HepG2 (cell line): Measurements from ENCODE around the gene SH3PXD2A. TPM values are rescaled to one million over a fixed set of nuclear protein-coding genes. Genes with fewer than 3 reads are reported as not detected.
"Not testable (repeated sequence)": the region's sequence is repeated elsewhere in the genome, so short reads cannot be mapped to it uniquely, and the experiment has no call there.

Source experiments
- ATAC-seq: fragments of 200-7000 bp; cut with Tn5 transposase; 3 replicates; pipeline ENCODE4 v1.9.1; 2020; ENCODE audit warnings: mild to moderate bottlenecking, moderate library complexity
- BruUV-seq: library from RNA; stranded (reverse); fragments of 400-500 nt; replicated peaks from 2 replicates; lab custom pipeline; 2021; lab: Mats Ljungman, UMichigan
- CTCF ChIA-PET: fragments of 300-600 bp; formaldehyde crosslinking; extraction: SDS; loops from one replicate; lab custom pipeline; 2021; ENCODE audit warnings: low total read pairs, inconsistent platforms, low intra/inter-chr PET ratio; lab: Yijun Ruan, JAX
- POLR2A ChIA-PET: fragments of 350-600 bp; sonication (Branson Sonifier 250); formaldehyde crosslinking; loops from one replicate; lab custom pipeline; 2020; ENCODE audit warnings: antibody characterized with exemption, inconsistent platforms; lab: Yijun Ruan, JAX
- DNase-seq: peaks from one replicate; pipeline ENCODE4 v3.0.0-alpha.2; 2015; ENCODE audit warnings: low spot score
- FAIRE-seq: peaks from 3 replicates; lab custom pipeline; 2011; peaks lifted over from hg19 to GRCh38; lab: Jason Lieb, UNC
- H2AFZ ChIP-seq: one replicate; pipeline ENCODE4 v1.6.1; 2011; ENCODE audit warnings: low read length, inconsistent platforms
- H3K27ac ChIP-seq: fragments of 300-600 bp; 3 replicates; pipeline ENCODE4 v1.8.0; 2011; ENCODE audit warnings: mixed run types, mild to moderate bottlenecking, mixed read lengths, low read length, inconsistent platforms; ENCODE audit not compliant: insufficient read depth; ENCODE audit errors: extremely low read length
- H3K27me3 ChIP-seq, 2 experiments: fragments of 200-600 bp in 1 of 2; 2 replicates in 1 of 2; 3 replicates in 1 of 2; pipeline versions ENCODE4 v1.6.0 to v1.8.0; 2011; ENCODE audit warnings: low read length in 2 of 2, mild to moderate bottlenecking in 2 of 2, moderate library complexity in 2 of 2, inconsistent platforms in 1 of 2; ENCODE audit not compliant: insufficient read depth in 2 of 2, control insufficient read depth in 1 of 2
- H3K36me3 ChIP-seq, 2 experiments: fragments of 200-600 bp in 1 of 2; replicated peaks in 1 of 2; 2 replicates in 1 of 2; 3 replicates in 1 of 2; pipeline versions ENCODE4 v1.5.1 to v1.8.0; 2011; ENCODE audit warnings: low read length in 2 of 2, inconsistent platforms in 1 of 2; ENCODE audit not compliant: insufficient read depth in 2 of 2, control insufficient read depth in 1 of 2
- H3K4me1 ChIP-seq: 2 replicates; pipeline ENCODE4 v1.5.1; 2012; ENCODE audit warnings: low read length, inconsistent platforms; ENCODE audit not compliant: insufficient read depth
- H3K4me2 ChIP-seq: 2 replicates; pipeline ENCODE4 v1.6.0; 2011; ENCODE audit warnings: low read depth, low read length, inconsistent platforms
- H3K4me3 ChIP-seq, 3 experiments: fragments of 200-600 bp in 1 of 3; sonication (generic), shearing (Covaris generic) in 1 of 3; replicated peaks in 1 of 3; 2 replicates each; pipeline ENCODE4 v1.5.1; 2011 to 2016; ENCODE audit warnings: low read length in 3 of 3, inconsistent platforms in 2 of 3, low read depth in 2 of 3, mild to moderate bottlenecking in 2 of 3, control low read depth in 1 of 3, mixed read lengths in 1 of 3; ENCODE audit not compliant: insufficient read depth in 1 of 3
- H3K79me2 ChIP-seq: one replicate; pipeline ENCODE4 v1.6.1; 2011; ENCODE audit warnings: low read length, inconsistent platforms; ENCODE audit not compliant: insufficient read depth
- H3K9ac ChIP-seq: 2 replicates; pipeline ENCODE4 v1.6.0; 2011; ENCODE audit warnings: mild to moderate bottlenecking, low read depth, low read length, inconsistent platforms; ENCODE audit not compliant: insufficient read depth
- H3K9me3 ChIP-seq: 2 replicates; pipeline ENCODE4 v1.5.1; 2012; ENCODE audit warnings: mild to moderate bottlenecking, low read length
- H4K20me1 ChIP-seq: 2 replicates; pipeline ENCODE4 v1.6.0; 2011; ENCODE audit warnings: inconsistent platforms, mild to moderate bottlenecking, low read length, moderate library complexity; ENCODE audit not compliant: insufficient read depth
- AGO2 ChIP-seq: fragments of 200-400 bp; formaldehyde crosslinking; optimal IDR thresholded peaks from 2 replicates; pipeline ENCODE3; 2017; ENCODE audit warnings: mild to moderate bottlenecking, low read depth, low read length, moderate library complexity
- NFYB ChIP-seq: sonication (generic); formaldehyde crosslinking; IDR thresholded peaks from 2 replicates; pipeline ENCODE4 v1.4.0; 2020; ENCODE audit warnings: missing genetic modification reagents
- SMARCC2 ChIP-seq: fragments of 450-650 bp; IDR thresholded peaks from 2 replicates; pipeline ENCODE4 v1.6.1; 2017; ENCODE audit warnings: antibody characterized with exemption, mild to moderate bottlenecking
- THAP11 ChIP-seq: IDR thresholded peaks from 2 replicates; pipeline ENCODE4 v1.6.1; 2016; ENCODE audit warnings: missing biosample characterization, missing genetic modification reagents
- ZNF138 ChIP-seq: sonication (generic); formaldehyde crosslinking; IDR thresholded peaks from 2 replicates; pipeline ENCODE4 v1.5.0; 2020; ENCODE audit warnings: mild to moderate bottlenecking, low read depth, missing genetic modification reagents
- ZNF24 ChIP-seq: fragments of 450-650 bp; IDR thresholded peaks from 2 replicates; pipeline ENCODE4 v1.6.1; 2017; ENCODE audit warnings: antibody characterized with exemption, mild to moderate bottlenecking
- ZNF770 ChIP-seq: sonication (generic); formaldehyde crosslinking; IDR thresholded peaks from 2 replicates; pipeline ENCODE4 v1.5.0; 2020; ENCODE audit warnings: mild to moderate bottlenecking, missing genetic modification reagents
- ZNF772 ChIP-seq: sonication (generic); formaldehyde crosslinking; IDR thresholded peaks from 2 replicates; pipeline ENCODE4 v1.5.0; 2020; ENCODE audit warnings: mild to moderate bottlenecking, missing genetic modification reagents
- WGBS: methylation state at CpG from one replicate; pipeline ENCODE4 v1.1.6; 2017; ENCODE audit warnings: low lambda C conversion rate; 5-methylcytosine and 5-hydroxymethylcytosine counted together
- in situ Hi-C: cut with HindIII; loops from 2 replicates; pipeline ENCODE4 v1.10.0; 2017; ENCODE audit warnings: low pct_unique_long_range_greater_than_20kb; ENCODE audit not compliant: extremely low pct_ligation_motif_present
- intact Hi-C: fragments of 100-400 bp; cut with micrococcal nuclease; formaldehyde crosslinking; loops from one replicate; pipeline ENCODE4 v1.10.0; 2022; ENCODE audit not compliant: unreplicated experiment
- polyA plus RNA-seq, 8 experiments: library from polyadenylated mRNA; depleted of rRNA in 3 of 8; stranded (reverse) in 7 of 8; unstranded in 1 of 8; fragments of >200 nt; fragmentation: Illumina TruSeq in 4 of 8; extraction: Trizol in 4 of 8; gene quantifications; 2 replicates each; pipeline versions ENCODE4 v1.2.1 to v1.2.3, GENCODE V29; 2011 to 2016; ENCODE audit warnings: low read depth in 4 of 8, missing spikeins in 1 of 8, mixed read lengths in 1 of 8; ENCODE audit not compliant: insufficient read depth in 1 of 8
- total RNA-seq, 5 experiments: library from RNA; depleted of rRNA; stranded (reverse); fragments of >200 nt; fragmentation: Illumina TruSeq; extraction: Trizol; gene quantifications; 2 replicates each; pipeline ENCODE4 v1.2.3, GENCODE V29; 2016; ENCODE audit warnings: low read depth in 1 of 5

SH3PXD2A gene
- total and polyA plus RNA-seq, 2 of the 13 experiments (the other 11 are each of a cell fraction or from before 2014, with no cell fraction given) = 11.1 to 11.3 TPM

GRCh38 chr10:103761075-103761920 lies 94.1 kb downstream of the SH3PXD2A start:
- Histone ChIP-seq H3K9ac (no peak overlapping the region), H3K79me2 (no peaks in the 10 kb centered on the region), H3K27me3 (no peaks in the 10 kb centered on the region), H4K20me1 (peaks cover 3% of the 10 kb centered on the region), H3K4me1 (peaks cover 31% of the 10 kb centered on the region), H2AFZ (no peak overlapping the region), H3K9me3 (no peaks in the 10 kb centered on the region)
- no peak for FAIRE-seq
- ChIA-PET POLR2A (no interaction called here), CTCF (no interaction called here)
- no peak for ATAC-seq
- BruUV-seq = no TSS peak
- intact Hi-C loops = no loop called here
- TF ChIP-seq NFYB (CRISPR knock-in tag) = no peak
- TF ChIP-seq ZNF138 = no peak
- no peak for TF ChIP-seq ZNF772
- no peak for TF ChIP-seq AGO2
- TF ChIP-seq THAP11 (CRISPR knock-in tag) = no peak
- TF ChIP-seq ZNF24 = no peak
- TF ChIP-seq SMARCC2 = no peak
- TF ChIP-seq, all 625 proteins: peak for 0
- 96% methylated on average over 7 of the region's 7 CpGs for WGBS
- Histone ChIP-seq H3K27ac (no peak overlapping the region), H3K36me3 (peaks cover 34 to 69% of the 10 kb centered on the region in 2 experiments), H3K4me3 (no peak overlapping the region), H3K4me2 (no peak overlapping the region)
- no peak for DNase-seq
- in situ Hi-C loops = no loop called here

GRCh38 chr10:103760233-103760632 lies 95.1 kb downstream of the SH3PXD2A start:
- in situ Hi-C loops, FAIRE-seq, BruUV-seq, ATAC-seq, intact Hi-C loops, H3K9ac ChIP-seq, H3K27me3 ChIP-seq, CTCF ChIA-PET, POLR2A ChIA-PET, H3K4me2 ChIP-seq, DNase-seq, H4K20me1 ChIP-seq, H3K4me3 ChIP-seq, H2AFZ ChIP-seq, H3K79me2 ChIP-seq, H3K9me3 ChIP-seq: not testable (repeated sequence)
- WGBS = 95% methylated on average over 3 of the region's 3 CpGs
- peaks cover 28 to 65% of the 10 kb centered on the region in 2 experiments for H3K36me3 ChIP-seq
- H3K4me1 ChIP-seq = peaks cover 31% of the 10 kb centered on the region
- peak; percentile 88 for TF ChIP-seq ZNF770
- H3K27ac ChIP-seq = peak overlapping the region; percentile 53
